Neural progenitor cell (in vitro differentiated cells): Measurements from ENCODE around the gene BTBD7. TPM values are rescaled to one million over a fixed set of nuclear protein-coding genes. Genes with fewer than 3 reads are reported as not detected.

Experiments used
- DNase-seq: peaks from one replicate; pipeline ENCODE4 v3.0.0-alpha.2; 2016; ENCODE audit warnings: low spot score
- H2AFZ ChIP-seq: fragments of 200-600 bp; sonication (generic); replicated peaks from 2 replicates; pipeline ENCODE4 v1.6.1; 2016; ENCODE audit warnings: antibody characterized with exemption
- H3F3A ChIP-seq: fragments of 200-600 bp; sonication (generic); 2 replicates; pipeline ENCODE4 v1.6.1; 2016; ENCODE audit warnings: antibody characterized with exemption, low read depth
- H3K27ac ChIP-seq: fragments of 200-600 bp; sonication (generic); 2 replicates; pipeline ENCODE4 v1.5.1; 2016; ENCODE audit warnings: mild to moderate bottlenecking
- H3K27me3 ChIP-seq: fragments of 200-600 bp; sonication (generic); 2 replicates; pipeline ENCODE4 v1.6.1; 2016; ENCODE audit warnings: mild to moderate bottlenecking, moderate library complexity
- H3K36me3 ChIP-seq: fragments of 200-600 bp; sonication (generic); 2 replicates; pipeline ENCODE4 v1.5.1; 2016
- H3K4me1 ChIP-seq: fragments of 200-600 bp; sonication (generic); 2 replicates; pipeline ENCODE4 v1.6.1; 2016; ENCODE audit warnings: mixed run types
- H3K4me2 ChIP-seq: fragments of 200-600 bp; sonication (generic); 2 replicates; pipeline ENCODE4 v1.6.1; 2016
- H3K4me3 ChIP-seq: fragments of 200-600 bp; sonication (generic); 2 replicates; pipeline ENCODE4 v1.5.1; 2016
- H3K79me2 ChIP-seq: fragments of 200-600 bp; sonication (generic); 2 replicates; pipeline ENCODE4 v1.6.1; 2016; ENCODE audit warnings: low read depth
- H3K9ac ChIP-seq: fragments of 200-600 bp; sonication (generic); 2 replicates; pipeline ENCODE4 v1.6.1; 2016
- H3K9me3 ChIP-seq: fragments of 200-600 bp; sonication (generic); 2 replicates; pipeline ENCODE4 v1.5.1; 2016; ENCODE audit warnings: low read depth
- H4K20me1 ChIP-seq: fragments of 200-600 bp; sonication (generic); 2 replicates; pipeline ENCODE4 v1.6.1; 2016; ENCODE audit warnings: low read depth
- H3K27ac Mint-ChIP-seq: 3 replicates; pipeline ENCODE4 v1.8.0; 2021; ENCODE audit warnings: mixed read lengths
- H3K27me3 Mint-ChIP-seq: 2 replicates; pipeline ENCODE4 v1.8.0; 2022; ENCODE audit warnings: low read depth, mild to moderate bottlenecking, inconsistent platforms, moderate library complexity, mixed read lengths; ENCODE audit not compliant: insufficient read depth
- H3K36me3 Mint-ChIP-seq: 3 replicates; pipeline ENCODE4 v1.8.0; 2021; ENCODE audit warnings: mixed read lengths
- H3K4me1 Mint-ChIP-seq: 3 replicates; pipeline ENCODE4 v1.8.0; 2021; ENCODE audit warnings: mixed read lengths
- H3K4me3 Mint-ChIP-seq: 3 replicates; pipeline ENCODE4 v1.8.0; 2021; ENCODE audit warnings: mild to moderate bottlenecking, moderate library complexity, mixed read lengths
- H3K9me3 Mint-ChIP-seq: 3 replicates; pipeline ENCODE4 v1.8.0; 2020; ENCODE audit warnings: mixed read lengths
- EZH2 ChIP-seq: fragments of 200-600 bp; sonication (generic); IDR thresholded peaks from 2 replicates; pipeline ENCODE4 v1.6.1; 2017; ENCODE audit warnings: antibody characterized with exemption, mild to moderate bottlenecking, moderate library complexity
- EZH2phosphoT487 ChIP-seq: fragments of 200-600 bp; sonication (generic); IDR thresholded peaks from 2 replicates; pipeline ENCODE4 v1.6.1; 2017; ENCODE audit warnings: antibody characterized with exemption
- total RNA-seq: library from RNA; depleted of rRNA; stranded (reverse); fragments of >200 nt; gene quantifications from 2 replicates; pipeline ENCODE4 v1.2.3, GENCODE V29; 2015; ENCODE audit warnings: low replicate concordance
- TF ChIP-seq, protein P1 (sequence below): fragments of 200-600 bp; sonication (generic); IDR thresholded peaks from 2 replicates; pipeline ENCODE4 v1.5.1; 2017; ENCODE audit warnings: antibody characterized with exemption, mild to moderate bottlenecking

The BTBD7 gene
- total RNA-seq, 1 donor from 2014 or later: 44.7 TPM

- peaks cover 15% of the 10 kb centered on the region for H3K4me1 Mint-ChIP-seq
- TF ChIP-seq EZH2phosphoT487 (no peak), EZH2 (no peak)
- TF ChIP-seq, protein P1, sequence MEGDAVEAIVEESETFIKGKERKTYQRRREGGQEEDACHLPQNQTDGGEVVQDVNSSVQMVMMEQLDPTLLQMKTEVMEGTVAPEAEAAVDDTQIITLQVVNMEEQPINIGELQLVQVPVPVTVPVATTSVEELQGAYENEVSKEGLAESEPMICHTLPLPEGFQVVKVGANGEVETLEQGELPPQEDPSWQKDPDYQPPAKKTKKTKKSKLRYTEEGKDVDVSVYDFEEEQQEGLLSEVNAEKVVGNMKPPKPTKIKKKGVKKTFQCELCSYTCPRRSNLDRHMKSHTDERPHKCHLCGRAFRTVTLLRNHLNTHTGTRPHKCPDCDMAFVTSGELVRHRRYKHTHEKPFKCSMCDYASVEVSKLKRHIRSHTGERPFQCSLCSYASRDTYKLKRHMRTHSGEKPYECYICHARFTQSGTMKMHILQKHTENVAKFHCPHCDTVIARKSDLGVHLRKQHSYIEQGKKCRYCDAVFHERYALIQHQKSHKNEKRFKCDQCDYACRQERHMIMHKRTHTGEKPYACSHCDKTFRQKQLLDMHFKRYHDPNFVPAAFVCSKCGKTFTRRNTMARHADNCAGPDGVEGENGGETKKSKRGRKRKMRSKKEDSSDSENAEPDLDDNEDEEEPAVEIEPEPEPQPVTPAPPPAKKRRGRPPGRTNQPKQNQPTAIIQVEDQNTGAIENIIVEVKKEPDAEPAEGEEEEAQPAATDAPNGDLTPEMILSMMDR: no peak
- no peak overlapping the region for H3K4me3 Mint-ChIP-seq
- peaks cover 15% of the 10 kb centered on the region for H3F3A ChIP-seq
- no peak overlapping the region for H3K4me2 ChIP-seq
- H3K27ac ChIP-seq: no peak overlapping the region
- H4K20me1 ChIP-seq: peaks cover 37% of the 10 kb centered on the region
- no peak overlapping the region for H3K4me3 ChIP-seq
- DNase-seq: no peak
- H3K79me2 ChIP-seq: peaks cover 99% of the 10 kb centered on the region
- H3K4me1 ChIP-seq: peaks cover 20% of the 10 kb centered on the region
- H3K9me3 ChIP-seq: no peaks in the 10 kb centered on the region
- H3K27ac Mint-ChIP-seq: no peak overlapping the region
- no peak overlapping the region for H2AFZ ChIP-seq
- H3K36me3 Mint-ChIP-seq: no peaks in the 10 kb centered on the region
- no peaks in the 10 kb centered on the region for H3K27me3 ChIP-seq
- no peaks in the 10 kb centered on the region for H3K36me3 ChIP-seq
- no peaks in the 10 kb centered on the region for H3K27me3 Mint-ChIP-seq
- no peaks in the 10 kb centered on the region for H3K9me3 Mint-ChIP-seq
- no peak overlapping the region for H3K9ac ChIP-seq
These were observed 26.0 kb downstream of the BTBD7 start for GRCh38 chr14:93306812-93307211.

- no peak overlapping the region for H3K9ac ChIP-seq
- TF ChIP-seq EZH2phosphoT487: no peak
- TF ChIP-seq, protein P1: no peak
- no peak for TF ChIP-seq EZH2
- no peaks in the 10 kb centered on the region for H3K27me3 ChIP-seq
- H3K27ac ChIP-seq: no peak overlapping the region
- H3K4me1 ChIP-seq: peaks cover 23% of the 10 kb centered on the region
- Mint-ChIP-seq H3K27me3 (no peaks in the 10 kb centered on the region), H3K27ac (no peak overlapping the region), H3K4me3 (no peak overlapping the region), H3K36me3 (no peaks in the 10 kb centered on the region), H3K4me1 (peaks cover 17% of the 10 kb centered on the region), H3K9me3 (no peaks in the 10 kb centered on the region)
- no peak overlapping the region for H3K4me3 ChIP-seq
- H4K20me1 ChIP-seq: peaks cover 37% of the 10 kb centered on the region
- peaks cover 100% of the 10 kb centered on the region for H3K79me2 ChIP-seq
- H3K4me2 ChIP-seq: no peak overlapping the region
- H3F3A ChIP-seq: peaks cover 17% of the 10 kb centered on the region
- H3K36me3 ChIP-seq: no peaks in the 10 kb centered on the region
- no peak for DNase-seq
- H2AFZ ChIP-seq: no peak overlapping the region
- no peaks in the 10 kb centered on the region for H3K9me3 ChIP-seq
These were observed 27.0 kb downstream of the BTBD7 start for GRCh38 chr14:93305725-93306418.

- Histone ChIP-seq H3K4me2 (no peak overlapping the region), H3K79me2 (peaks cover 100% of the 10 kb centered on the region), H4K20me1 (peaks cover 27% of the 10 kb centered on the region), H2AFZ (no peak overlapping the region), H3K27ac (no peak overlapping the region), H3K4me3 (no peak overlapping the region), H3K36me3 (no peaks in the 10 kb centered on the region), H3K4me1 (peaks cover 24% of the 10 kb centered on the region), H3F3A (peaks cover 17% of the 10 kb centered on the region), H3K9ac (no peak overlapping the region), H3K9me3 (no peaks in the 10 kb centered on the region), H3K27me3 (no peaks in the 10 kb centered on the region)
- no peaks in the 10 kb centered on the region for H3K9me3 Mint-ChIP-seq
- peaks cover 20% of the 10 kb centered on the region for H3K4me1 Mint-ChIP-seq
- no peak for DNase-seq
- H3K36me3 Mint-ChIP-seq: peaks cover 2% of the 10 kb centered on the region
- peaks cover 5% of the 10 kb centered on the region for H3K27me3 Mint-ChIP-seq
- no peak overlapping the region for H3K4me3 Mint-ChIP-seq
- TF ChIP-seq, protein P1: no peak
- TF ChIP-seq EZH2 (no peak), EZH2phosphoT487 (no peak)
- no peak overlapping the region for H3K27ac Mint-ChIP-seq
These were observed 28.1 kb downstream of the BTBD7 start for GRCh38 chr14:93304771-93305170.
